ENCODE results near the gene RBM27.
"Not testable (repeated sequence)": the region's sequence is repeated elsewhere in the genome, so short reads cannot be mapped to it uniquely, and the experiment has no call there.

Gene RBM27

GRCh38 chr5:146185161-146185560, 18.2 kb upstream of the RBM27 start:
- Histone ChIP-seq H3K79me2 (ENCODE audit: control insufficient read depth, insufficient read depth, low read length, unreplicated experiment) (peaks cover 22% of the 10 kb centered on the region), H3K36me3 (ENCODE audit: insufficient read depth, low read length) (no peaks in the 10 kb centered on the region), H3K27ac (ENCODE audit: low read depth, low read length) (no peak overlapping the region), H3K27me3 (ENCODE audit: insufficient read depth, low read length) (no peaks in the 10 kb centered on the region), H3K4me1 (ENCODE audit: control insufficient read depth, insufficient read depth, low read length, unreplicated experiment) (peaks cover 24% of the 10 kb centered on the region), H2AFZ (ENCODE audit: low read length, unreplicated experiment) (peak overlapping the region; percentile 36), H3K4me3 (ENCODE audit: low read depth, low read length) (no peak overlapping the region)

GRCh38 chr5:146188358-146188757, 15.0 kb upstream of the RBM27 start:
- no peak overlapping the region for H3K27ac ChIP-seq (ENCODE audit: low read depth, low read length)
- no peak overlapping the region for H3K4me3 ChIP-seq (ENCODE audit: low read depth, low read length)
- H3K36me3 ChIP-seq (ENCODE audit: insufficient read depth, low read length): no peaks in the 10 kb centered on the region
- no peaks in the 10 kb centered on the region for H3K79me2 ChIP-seq (ENCODE audit: control insufficient read depth, insufficient read depth, low read length, unreplicated experiment)
- H3K4me1 ChIP-seq (ENCODE audit: control insufficient read depth, insufficient read depth, low read length, unreplicated experiment): peaks cover 25% of the 10 kb centered on the region
- H3K27me3 ChIP-seq (ENCODE audit: insufficient read depth, low read length): no peaks in the 10 kb centered on the region
- no peak overlapping the region for H2AFZ ChIP-seq (ENCODE audit: low read length, unreplicated experiment)

- no peaks in the 10 kb centered on the region for H3K36me3 ChIP-seq (ENCODE audit: insufficient read depth, low read length)
- H3K27ac ChIP-seq (ENCODE audit: low read depth, low read length): no peak overlapping the region
- H3K4me3 ChIP-seq (ENCODE audit: low read depth, low read length): no peak overlapping the region
- peaks cover 17% of the 10 kb centered on the region for H3K4me1 ChIP-seq (ENCODE audit: control insufficient read depth, insufficient read depth, low read length, unreplicated experiment)
- H2AFZ ChIP-seq (ENCODE audit: low read length, unreplicated experiment): no peak overlapping the region
- no peaks in the 10 kb centered on the region for H3K27me3 ChIP-seq (ENCODE audit: insufficient read depth, low read length)
- H3K79me2 ChIP-seq (ENCODE audit: control insufficient read depth, insufficient read depth, low read length, unreplicated experiment): no peaks in the 10 kb centered on the region
Measured at GRCh38 chr5:146192571-146193043, 10.8 kb upstream of the RBM27 start.

- Histone ChIP-seq H3K79me2 (ENCODE audit: control insufficient read depth, insufficient read depth, low read length, unreplicated experiment) (no peaks in the 10 kb centered on the region), H2AFZ (ENCODE audit: low read length, unreplicated experiment) (no peak overlapping the region), H3K36me3 (ENCODE audit: insufficient read depth, low read length) (no peaks in the 10 kb centered on the region), H3K4me1 (ENCODE audit: control insufficient read depth, insufficient read depth, low read length, unreplicated experiment) (peaks cover 13% of the 10 kb centered on the region), H3K27ac (ENCODE audit: low read depth, low read length) (no peak overlapping the region), H3K4me3 (ENCODE audit: low read depth, low read length) (no peak overlapping the region), H3K27me3 (ENCODE audit: insufficient read depth, low read length) (no peaks in the 10 kb centered on the region)
Measured at GRCh38 chr5:146193285-146193684, 10.1 kb upstream of the RBM27 start.

- H3K27me3 ChIP-seq (ENCODE audit: insufficient read depth, low read length); H3K36me3 ChIP-seq (ENCODE audit: insufficient read depth, low read length); H3K4me1 ChIP-seq (ENCODE audit: control insufficient read depth, insufficient read depth, low read length, unreplicated experiment); H3K79me2 ChIP-seq (ENCODE audit: control insufficient read depth, insufficient read depth, low read length, unreplicated experiment); H2AFZ ChIP-seq (ENCODE audit: low read length, unreplicated experiment); H3K4me3 ChIP-seq (ENCODE audit: low read depth, low read length); H3K27ac ChIP-seq (ENCODE audit: low read depth, low read length): not testable (repeated sequence)
Measured at GRCh38 chr5:146194997-146195396, 8.4 kb upstream of the RBM27 start.

- no peaks in the 10 kb centered on the region for H3K79me2 ChIP-seq (ENCODE audit: control insufficient read depth, insufficient read depth, low read length, unreplicated experiment)
- no peak overlapping the region for H3K4me3 ChIP-seq (ENCODE audit: low read depth, low read length)
- H2AFZ ChIP-seq (ENCODE audit: low read length, unreplicated experiment): no peak overlapping the region
- no peaks in the 10 kb centered on the region for H3K4me1 ChIP-seq (ENCODE audit: control insufficient read depth, insufficient read depth, low read length, unreplicated experiment)
- H3K27ac ChIP-seq (ENCODE audit: low read depth, low read length): no peak overlapping the region
- H3K36me3 ChIP-seq (ENCODE audit: insufficient read depth, low read length): no peaks in the 10 kb centered on the region
- H3K27me3 ChIP-seq (ENCODE audit: insufficient read depth, low read length): no peaks in the 10 kb centered on the region
Measured at GRCh38 chr5:146196459-146197048, 6.9 kb upstream of the RBM27 start.

- Histone ChIP-seq H3K36me3 (ENCODE audit: insufficient read depth, low read length) (no peaks in the 10 kb centered on the region), H2AFZ (ENCODE audit: low read length, unreplicated experiment) (peak overlapping the region; percentile 5), H3K27ac (ENCODE audit: low read depth, low read length) (no peak overlapping the region), H3K4me1 (ENCODE audit: control insufficient read depth, insufficient read depth, low read length, unreplicated experiment) (peaks cover 5% of the 10 kb centered on the region), H3K79me2 (ENCODE audit: control insufficient read depth, insufficient read depth, low read length, unreplicated experiment) (peaks cover 9% of the 10 kb centered on the region), H3K4me3 (ENCODE audit: low read depth, low read length) (no peak overlapping the region), H3K27me3 (ENCODE audit: insufficient read depth, low read length) (no peaks in the 10 kb centered on the region)
Measured at GRCh38 chr5:146199176-146199815, 4.1 kb upstream of the RBM27 start.

GRCh38 chr5:146201795-146202194, 1.6 kb upstream of the RBM27 start:
- H3K27me3 ChIP-seq (ENCODE audit: insufficient read depth, low read length); H3K4me3 ChIP-seq (ENCODE audit: low read depth, low read length); H3K27ac ChIP-seq (ENCODE audit: low read depth, low read length); H2AFZ ChIP-seq (ENCODE audit: low read length, unreplicated experiment); H3K36me3 ChIP-seq (ENCODE audit: insufficient read depth, low read length): not testable (repeated sequence)
- H3K79me2 ChIP-seq (ENCODE audit: control insufficient read depth, insufficient read depth, low read length, unreplicated experiment): peaks cover 34% of the 10 kb centered on the region
- H3K4me1 ChIP-seq (ENCODE audit: control insufficient read depth, insufficient read depth, low read length, unreplicated experiment): peaks cover 15% of the 10 kb centered on the region

- no peak overlapping the region for H2AFZ ChIP-seq (ENCODE audit: low read length, unreplicated experiment)
- H3K79me2 ChIP-seq (ENCODE audit: control insufficient read depth, insufficient read depth, low read length, unreplicated experiment): peaks cover 50% of the 10 kb centered on the region
- no peaks in the 10 kb centered on the region for H3K27me3 ChIP-seq (ENCODE audit: insufficient read depth, low read length)
- peak overlapping the region; percentile 92 for H3K4me3 ChIP-seq (ENCODE audit: low read depth, low read length)
- peak overlapping the region; percentile 66; the same call in 1 of the 2 replicates for H3K27ac ChIP-seq (ENCODE audit: low read depth, low read length)
- H3K4me1 ChIP-seq (ENCODE audit: control insufficient read depth, insufficient read depth, low read length, unreplicated experiment): peaks cover 16% of the 10 kb centered on the region
- no peaks in the 10 kb centered on the region for H3K36me3 ChIP-seq (ENCODE audit: insufficient read depth, low read length)
Measured at GRCh38 chr5:146203872-146204192, 427 bp downstream of the RBM27 start.

- H3K79me2 ChIP-seq (ENCODE audit: control insufficient read depth, insufficient read depth, low read length, unreplicated experiment): peaks cover 67% of the 10 kb centered on the region
- no peak overlapping the region for H2AFZ ChIP-seq (ENCODE audit: low read length, unreplicated experiment)
- H3K4me3 ChIP-seq (ENCODE audit: low read depth, low read length): peak overlapping the region; percentile 92; the same call in 1 of the 2 replicates
- H3K27me3 ChIP-seq (ENCODE audit: insufficient read depth, low read length): no peaks in the 10 kb centered on the region
- peaks cover 22% of the 10 kb centered on the region for H3K4me1 ChIP-seq (ENCODE audit: control insufficient read depth, insufficient read depth, low read length, unreplicated experiment)
- no peak overlapping the region for H3K27ac ChIP-seq (ENCODE audit: low read depth, low read length)
- H3K36me3 ChIP-seq (ENCODE audit: insufficient read depth, low read length): no peaks in the 10 kb centered on the region
Measured at GRCh38 chr5:146205499-146206202, 2.2 kb downstream of the RBM27 start.

GRCh38 chr5:146206257-146206656, 2.9 kb downstream of the RBM27 start:
- Histone ChIP-seq H3K27ac (ENCODE audit: low read depth, low read length) (no peak overlapping the region), H3K4me3 (ENCODE audit: low read depth, low read length) (no peak overlapping the region; the same call in 1 of the 2 replicates), H3K4me1 (ENCODE audit: control insufficient read depth, insufficient read depth, low read length, unreplicated experiment) (peaks cover 22% of the 10 kb centered on the region), H3K27me3 (ENCODE audit: insufficient read depth, low read length) (no peaks in the 10 kb centered on the region), H3K36me3 (ENCODE audit: insufficient read depth, low read length) (no peaks in the 10 kb centered on the region), H3K79me2 (ENCODE audit: control insufficient read depth, insufficient read depth, low read length, unreplicated experiment) (peaks cover 73% of the 10 kb centered on the region), H2AFZ (ENCODE audit: low read length, unreplicated experiment) (no peak overlapping the region)
